ENCODE data around the gene TMED1.

DNA sequence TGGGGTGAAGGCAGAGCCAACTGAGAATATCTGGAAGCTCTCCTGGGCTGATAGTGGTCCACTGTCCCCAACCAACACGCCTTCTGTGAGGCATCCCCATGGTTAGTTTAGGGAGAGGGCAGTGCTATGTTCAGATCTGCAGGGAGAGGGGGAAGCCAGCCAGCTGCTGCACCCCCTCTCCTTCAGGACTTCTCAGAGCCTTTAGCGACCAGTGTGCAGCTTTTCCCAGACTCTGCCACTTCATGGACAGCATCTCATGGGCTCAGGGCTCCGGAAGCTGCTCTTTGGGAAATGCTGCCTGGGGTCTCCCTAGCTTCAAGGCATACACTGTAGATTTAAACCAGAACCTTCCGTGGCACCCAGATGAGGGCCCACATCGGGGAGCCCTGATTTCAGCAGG, 33.5 kb downstream of the TMED1 start:
- TF ChIP-seq, protein P1, sequence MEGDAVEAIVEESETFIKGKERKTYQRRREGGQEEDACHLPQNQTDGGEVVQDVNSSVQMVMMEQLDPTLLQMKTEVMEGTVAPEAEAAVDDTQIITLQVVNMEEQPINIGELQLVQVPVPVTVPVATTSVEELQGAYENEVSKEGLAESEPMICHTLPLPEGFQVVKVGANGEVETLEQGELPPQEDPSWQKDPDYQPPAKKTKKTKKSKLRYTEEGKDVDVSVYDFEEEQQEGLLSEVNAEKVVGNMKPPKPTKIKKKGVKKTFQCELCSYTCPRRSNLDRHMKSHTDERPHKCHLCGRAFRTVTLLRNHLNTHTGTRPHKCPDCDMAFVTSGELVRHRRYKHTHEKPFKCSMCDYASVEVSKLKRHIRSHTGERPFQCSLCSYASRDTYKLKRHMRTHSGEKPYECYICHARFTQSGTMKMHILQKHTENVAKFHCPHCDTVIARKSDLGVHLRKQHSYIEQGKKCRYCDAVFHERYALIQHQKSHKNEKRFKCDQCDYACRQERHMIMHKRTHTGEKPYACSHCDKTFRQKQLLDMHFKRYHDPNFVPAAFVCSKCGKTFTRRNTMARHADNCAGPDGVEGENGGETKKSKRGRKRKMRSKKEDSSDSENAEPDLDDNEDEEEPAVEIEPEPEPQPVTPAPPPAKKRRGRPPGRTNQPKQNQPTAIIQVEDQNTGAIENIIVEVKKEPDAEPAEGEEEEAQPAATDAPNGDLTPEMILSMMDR (conservative IDR thresholded peaks at IDR 0.05; ENCODE audit: low read depth in 2 of 2): no peak
- TF ChIP-seq ZNF331 (CRISPR knock-in tag; IDR thresholded peaks at IDR 0.05; ENCODE audit: low read depth): no peak
- TF ChIP-seq EZH2phosphoT487 (IDR thresholded peaks at IDR 0.05; ENCODE audit: unreplicated experiment): no peak
- no peak for TF ChIP-seq POLR2AphosphoS5 (IDR thresholded peaks at IDR 0.05; ENCODE audit: low read depth)
- no peak for TF ChIP-seq JUNB (IDR thresholded peaks at IDR 0.05; ENCODE audit: unreplicated experiment)
- TF ChIP-seq EZH2 (IDR thresholded peaks at IDR 0.05; ENCODE audit: low read depth, unreplicated experiment): no peak
- TF ChIP-seq, protein P2, sequence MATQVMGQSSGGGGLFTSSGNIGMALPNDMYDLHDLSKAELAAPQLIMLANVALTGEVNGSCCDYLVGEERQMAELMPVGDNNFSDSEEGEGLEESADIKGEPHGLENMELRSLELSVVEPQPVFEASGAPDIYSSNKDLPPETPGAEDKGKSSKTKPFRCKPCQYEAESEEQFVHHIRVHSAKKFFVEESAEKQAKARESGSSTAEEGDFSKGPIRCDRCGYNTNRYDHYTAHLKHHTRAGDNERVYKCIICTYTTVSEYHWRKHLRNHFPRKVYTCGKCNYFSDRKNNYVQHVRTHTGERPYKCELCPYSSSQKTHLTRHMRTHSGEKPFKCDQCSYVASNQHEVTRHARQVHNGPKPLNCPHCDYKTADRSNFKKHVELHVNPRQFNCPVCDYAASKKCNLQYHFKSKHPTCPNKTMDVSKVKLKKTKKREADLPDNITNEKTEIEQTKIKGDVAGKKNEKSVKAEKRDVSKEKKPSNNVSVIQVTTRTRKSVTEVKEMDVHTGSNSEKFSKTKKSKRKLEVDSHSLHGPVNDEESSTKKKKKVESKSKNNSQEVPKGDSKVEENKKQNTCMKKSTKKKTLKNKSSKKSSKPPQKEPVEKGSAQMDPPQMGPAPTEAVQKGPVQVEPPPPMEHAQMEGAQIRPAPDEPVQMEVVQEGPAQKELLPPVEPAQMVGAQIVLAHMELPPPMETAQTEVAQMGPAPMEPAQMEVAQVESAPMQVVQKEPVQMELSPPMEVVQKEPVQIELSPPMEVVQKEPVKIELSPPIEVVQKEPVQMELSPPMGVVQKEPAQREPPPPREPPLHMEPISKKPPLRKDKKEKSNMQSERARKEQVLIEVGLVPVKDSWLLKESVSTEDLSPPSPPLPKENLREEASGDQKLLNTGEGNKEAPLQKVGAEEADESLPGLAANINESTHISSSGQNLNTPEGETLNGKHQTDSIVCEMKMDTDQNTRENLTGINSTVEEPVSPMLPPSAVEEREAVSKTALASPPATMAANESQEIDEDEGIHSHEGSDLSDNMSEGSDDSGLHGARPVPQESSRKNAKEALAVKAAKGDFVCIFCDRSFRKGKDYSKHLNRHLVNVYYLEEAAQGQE (IDR thresholded peaks at IDR 0.05; ENCODE audit: unreplicated experiment): no peak
- no peak for TF ChIP-seq CREB1 (CRISPR knock-in tag; IDR thresholded peaks at IDR 0.05; ENCODE audit: low read depth)
- no peak for TF ChIP-seq NANOG (IDR thresholded peaks at IDR 0.05; ENCODE audit: borderline replicate concordance)
- no peak for TF ChIP-seq ZNF114 (CRISPR knock-in tag; IDR thresholded peaks at IDR 0.05)
- TF ChIP-seq, protein P3, sequence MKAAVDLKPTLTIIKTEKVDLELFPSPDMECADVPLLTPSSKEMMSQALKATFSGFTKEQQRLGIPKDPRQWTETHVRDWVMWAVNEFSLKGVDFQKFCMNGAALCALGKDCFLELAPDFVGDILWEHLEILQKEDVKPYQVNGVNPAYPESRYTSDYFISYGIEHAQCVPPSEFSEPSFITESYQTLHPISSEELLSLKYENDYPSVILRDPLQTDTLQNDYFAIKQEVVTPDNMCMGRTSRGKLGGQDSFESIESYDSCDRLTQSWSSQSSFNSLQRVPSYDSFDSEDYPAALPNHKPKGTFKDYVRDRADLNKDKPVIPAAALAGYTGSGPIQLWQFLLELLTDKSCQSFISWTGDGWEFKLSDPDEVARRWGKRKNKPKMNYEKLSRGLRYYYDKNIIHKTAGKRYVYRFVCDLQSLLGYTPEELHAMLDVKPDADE (IDR thresholded peaks at IDR 0.05): no peak
- no peak for TF ChIP-seq STAT1 (IDR thresholded peaks at IDR 0.05; ENCODE audit: unreplicated experiment)
